ENCODE measurements around the gene CEACAM19.
"Not testable (repeated sequence)": the region's sequence is repeated elsewhere in the genome, so short reads cannot be mapped to it uniquely, and the experiment has no call there.

Gene CEACAM19

DNA sequence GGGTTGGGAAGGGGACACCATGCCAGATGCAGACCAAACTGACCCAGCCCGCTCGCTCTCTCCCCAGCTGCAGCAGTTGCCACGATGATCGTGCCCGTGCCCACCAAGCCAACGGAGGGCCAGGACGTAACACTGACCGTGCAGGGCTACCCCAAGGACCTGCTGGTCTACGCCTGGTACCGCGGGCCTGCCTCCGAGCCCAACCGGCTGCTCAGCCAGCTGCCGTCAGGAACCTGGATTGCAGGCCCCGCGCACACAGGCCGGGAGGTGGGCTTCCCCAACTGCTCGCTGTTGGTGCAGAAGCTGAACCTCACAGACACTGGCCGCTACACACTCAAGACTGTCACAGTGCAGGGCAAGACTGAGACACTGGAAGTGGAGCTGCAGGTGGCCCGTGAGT is 36.5 kb downstream of the CEACAM19 start:
- FAIRE-seq, result no peak

DNA sequence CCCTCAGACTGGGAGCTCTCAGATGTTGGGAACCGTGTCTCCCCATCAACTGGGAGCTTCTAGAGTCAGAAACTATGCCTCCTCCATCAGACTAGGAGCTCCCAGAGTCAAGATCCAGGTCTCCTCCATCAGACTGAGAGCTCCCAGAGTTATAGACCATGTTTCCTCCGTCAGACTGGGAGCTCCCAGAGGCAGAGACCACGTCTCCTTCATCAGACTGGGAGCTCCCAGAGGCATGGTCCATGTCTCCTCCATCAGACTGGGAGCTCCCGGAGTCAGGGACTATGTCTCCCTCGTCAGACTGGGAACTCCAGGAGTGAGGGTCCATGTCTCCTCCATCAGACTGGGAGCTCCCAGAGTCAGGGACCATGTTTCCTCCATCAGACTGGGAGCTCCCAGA is 37.7 kb downstream of the CEACAM19 start:
- TF ChIP-seq POLR2A (IDR thresholded peaks at IDR 0.05; ENCODE audit: low read depth, low read length), result no peak
- no peak for FAIRE-seq
- DNase-seq (ENCODE audit: insufficient read length, low spot score), result no peak

More for the DNA sequence above, 36.5 kb downstream of the CEACAM19 start:
- TF ChIP-seq POLR2A (IDR thresholded peaks at IDR 0.05; ENCODE audit: low read depth, low read length), result no peak
- no peak for DNase-seq (ENCODE audit: insufficient read length, low spot score)

DNA sequence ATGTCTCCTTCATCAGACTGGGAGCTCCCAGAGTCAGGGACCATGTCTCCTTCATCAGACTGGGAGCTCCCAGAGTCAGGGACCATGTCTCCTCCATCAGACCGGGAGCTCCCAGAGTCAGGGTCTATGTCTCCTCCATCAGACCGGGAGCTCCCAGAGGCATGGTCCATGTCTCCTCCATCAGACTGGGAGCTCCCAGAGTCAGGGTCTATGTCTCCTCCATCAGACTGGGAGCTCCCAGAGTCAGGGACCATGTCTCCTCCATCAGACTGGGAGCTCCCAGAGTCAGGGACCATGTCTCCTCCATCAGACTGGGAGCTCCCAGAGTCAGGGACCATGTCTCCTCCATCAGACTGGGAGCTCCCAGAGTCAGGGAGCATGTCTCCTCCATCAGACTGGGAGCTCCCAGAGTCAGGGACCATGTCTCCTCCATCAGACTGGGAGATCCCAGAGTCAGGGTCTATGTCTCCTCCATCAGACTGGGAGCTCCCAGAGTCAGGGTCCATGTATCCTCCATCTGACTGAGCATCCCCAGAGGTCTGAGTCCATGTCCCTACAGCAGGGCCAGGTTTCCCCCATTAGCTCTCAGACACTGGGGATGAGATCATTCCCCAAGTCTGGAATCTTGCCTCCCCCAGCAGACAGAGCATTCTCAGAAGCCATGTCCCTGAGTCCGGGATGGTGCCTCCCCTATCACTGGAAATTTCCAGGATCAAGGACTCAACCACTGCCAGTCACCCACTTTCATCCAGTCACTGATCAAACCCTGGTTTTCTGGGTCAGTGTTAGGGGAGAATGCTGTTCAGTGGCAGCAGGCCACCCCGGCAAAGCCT is 38.4 kb downstream of the CEACAM19 start:
- not testable (repeated sequence) for FAIRE-seq; DNase-seq (ENCODE audit: insufficient read length, low spot score)

DNA sequence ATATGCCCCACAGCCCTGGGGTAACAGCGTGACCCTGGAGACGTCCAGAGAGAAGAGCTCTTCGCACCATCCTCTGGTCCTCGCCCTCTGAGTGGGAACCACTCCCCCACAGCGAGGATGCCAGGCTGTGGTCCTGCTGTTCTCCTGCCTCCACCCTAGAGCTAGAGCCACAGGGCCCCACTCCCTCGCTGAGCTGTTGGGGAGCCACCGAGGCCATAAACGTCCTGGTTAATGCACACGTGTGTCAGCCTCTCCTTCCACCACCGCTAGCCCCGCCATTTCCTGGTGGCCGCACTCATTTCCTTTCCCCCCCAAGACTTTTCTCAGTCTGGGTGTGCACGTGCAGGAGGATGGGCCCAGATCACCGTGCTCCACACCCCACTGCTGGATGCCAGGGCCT is 39.2 kb downstream of the CEACAM19 start:
- FAIRE-seq (no peak), DNase-seq (ENCODE audit: insufficient read length, low spot score) (no peak)
- no peak for TF ChIP-seq POLR2A (IDR thresholded peaks at IDR 0.05; ENCODE audit: low read depth, low read length)

DNA sequence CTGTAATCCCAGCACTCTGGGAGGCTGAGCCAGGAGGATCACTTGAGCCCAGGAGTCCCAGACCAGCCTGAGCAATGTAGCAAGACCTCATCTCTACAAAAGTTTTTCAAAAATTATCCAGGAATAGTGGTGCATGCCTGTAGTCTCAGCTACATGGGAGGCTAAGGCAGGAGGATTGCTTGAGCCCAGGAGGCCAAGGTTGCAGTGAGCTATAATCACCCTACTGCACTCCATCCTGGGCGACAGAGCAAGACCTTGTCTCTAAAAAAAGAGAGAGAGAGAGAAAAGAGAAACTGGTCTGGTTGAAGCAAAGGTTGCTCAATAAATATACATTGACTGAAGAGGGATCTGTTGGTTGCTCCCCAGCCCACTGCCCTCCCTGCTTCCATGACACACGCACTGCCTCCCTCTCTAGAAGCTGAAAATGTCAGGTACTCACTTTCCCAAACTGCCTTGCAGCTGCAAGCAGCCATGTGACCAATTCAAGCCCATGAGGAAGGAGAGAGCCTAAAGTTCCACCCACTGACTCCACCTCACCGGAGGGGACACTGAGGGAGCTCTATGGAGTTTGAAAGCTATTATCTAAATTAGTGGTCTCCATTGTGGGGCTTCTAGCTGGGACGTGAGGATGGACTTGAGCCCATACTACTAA is 41.7 kb downstream of the CEACAM19 start:
- no peak for FAIRE-seq
- DNase-seq (ENCODE audit: insufficient read length, low spot score), result no peak
- no peak for TF ChIP-seq POLR2A (IDR thresholded peaks at IDR 0.05; ENCODE audit: low read depth, low read length)

DNA sequence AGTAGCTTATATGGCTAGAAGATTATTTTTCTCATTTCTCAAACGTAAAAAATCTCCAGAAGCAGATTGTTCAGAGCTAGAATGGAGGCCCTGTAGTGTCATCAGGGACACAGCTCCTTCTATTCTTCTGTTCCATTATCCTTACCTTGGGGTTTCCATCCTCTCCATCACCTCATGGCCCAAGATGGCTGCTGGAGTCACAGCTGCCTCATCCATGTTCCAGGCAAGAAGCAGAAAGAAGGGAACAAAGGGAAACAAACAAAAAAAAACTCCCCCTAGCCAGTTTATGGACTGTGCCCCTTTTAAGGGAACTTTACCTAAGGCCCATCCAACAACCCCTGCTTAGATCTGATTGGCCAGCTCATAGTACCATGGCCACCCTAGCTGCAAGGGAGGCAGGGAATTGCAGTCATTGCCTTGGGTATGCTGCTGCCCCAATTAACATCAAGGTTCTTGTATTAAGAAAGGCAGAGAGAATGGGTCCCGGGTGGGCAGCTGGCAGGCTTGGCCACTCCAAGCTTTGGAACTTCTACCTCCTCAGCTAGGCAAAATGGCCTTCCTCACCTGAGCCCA is 43.4 kb downstream of the CEACAM19 start:
- DNase-seq (ENCODE audit: insufficient read length, low spot score) (no peak), FAIRE-seq (no peak)
- no peak for TF ChIP-seq POLR2A (IDR thresholded peaks at IDR 0.05; ENCODE audit: low read depth, low read length)

DNA sequence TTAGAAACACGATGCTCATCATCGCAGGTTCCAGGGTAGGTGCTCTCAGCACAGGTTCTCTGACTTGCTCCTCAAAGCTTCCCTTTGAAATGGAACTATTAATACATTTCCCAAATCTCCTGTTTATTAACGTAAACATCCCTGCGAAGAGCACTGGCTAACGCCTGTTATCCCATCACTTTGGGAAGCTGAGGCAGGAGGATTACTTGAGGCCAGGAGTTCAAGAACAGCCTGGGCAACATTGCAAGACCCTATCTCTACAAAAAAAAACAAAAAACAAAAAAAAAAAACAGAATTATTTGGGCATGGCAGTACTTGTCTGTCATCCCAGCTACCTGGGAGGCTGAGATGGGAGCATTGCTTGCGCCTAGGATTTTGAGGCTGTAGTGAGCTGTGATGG is 46.3 kb downstream of the CEACAM19 start:
- TF ChIP-seq POLR2A (IDR thresholded peaks at IDR 0.05; ENCODE audit: low read depth, low read length), result no peak
- FAIRE-seq (no peak), DNase-seq (ENCODE audit: insufficient read length, low spot score) (no peak)

DNA sequence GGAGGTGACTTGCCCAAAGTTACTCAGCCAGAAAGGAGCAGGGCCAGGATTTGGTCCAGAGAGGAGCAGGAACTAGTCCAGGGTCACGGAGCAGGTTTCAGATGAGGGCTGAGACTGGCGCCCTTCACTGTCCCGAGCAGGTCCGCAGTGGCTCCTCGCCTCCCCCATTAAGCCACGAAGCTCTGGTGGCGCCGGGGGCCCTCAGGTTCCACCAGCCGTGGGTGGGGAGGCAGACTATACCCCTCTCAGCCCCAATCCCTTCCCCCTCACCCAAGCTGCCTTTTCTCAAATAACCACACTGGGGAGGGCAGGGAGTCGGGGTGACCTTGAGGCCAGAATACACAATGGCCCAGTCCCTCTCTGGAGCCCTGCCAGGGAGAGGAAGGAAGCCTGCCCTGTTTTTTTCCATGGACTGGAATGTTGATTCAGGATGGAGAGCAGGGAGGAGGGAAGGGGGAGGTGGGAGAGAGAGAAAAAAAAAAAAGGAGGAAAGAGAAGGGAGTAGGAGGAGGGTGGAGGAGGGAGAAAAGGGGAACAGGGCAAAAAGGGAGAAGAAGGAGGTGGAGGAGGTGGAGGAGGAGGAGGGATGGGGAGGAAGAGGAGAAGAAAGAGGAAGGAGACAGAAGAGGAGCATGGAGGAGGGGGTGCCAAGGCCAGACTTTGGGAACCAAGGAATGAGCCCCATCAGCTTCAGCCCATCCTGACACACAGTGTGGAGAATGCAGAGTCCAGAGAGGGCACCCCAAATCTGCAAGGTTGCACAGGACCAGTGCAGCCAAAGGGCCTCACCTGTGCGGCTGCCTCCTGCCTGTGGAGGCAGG is 47.4 kb downstream of the CEACAM19 start:
- peak; percentile 42 for DNase-seq (ENCODE audit: insufficient read length, low spot score)

DNA sequence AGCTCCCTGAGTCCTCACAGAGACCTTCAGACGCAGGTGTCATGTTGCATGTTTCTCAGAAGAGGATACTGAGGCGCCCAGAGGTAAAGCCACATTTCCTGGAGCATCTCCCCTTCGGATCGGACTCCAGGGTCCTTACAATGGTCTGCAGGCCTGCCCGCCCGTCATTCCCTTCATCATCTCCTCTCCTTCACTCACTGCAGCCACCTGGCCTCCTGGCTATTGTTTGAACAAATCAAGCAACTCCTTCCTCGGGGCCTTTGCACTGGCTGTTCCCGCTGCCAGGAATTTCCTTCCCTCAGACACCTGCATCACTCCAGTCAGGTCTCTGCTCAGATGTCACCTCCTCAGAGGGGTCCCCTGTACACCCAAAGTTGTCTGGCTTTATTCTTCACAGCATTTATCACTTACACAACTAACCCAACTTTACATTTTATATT is 48.0 kb downstream of the CEACAM19 start:
- no peak for FAIRE-seq
- DNase-seq (ENCODE audit: insufficient read length, low spot score), result no peak
- TF ChIP-seq POLR2A (IDR thresholded peaks at IDR 0.05; ENCODE audit: low read depth, low read length), result no peak

More for the DNA sequence above, 47.4 kb downstream of the CEACAM19 start:
- no peak for FAIRE-seq
- no peak for TF ChIP-seq POLR2A (IDR thresholded peaks at IDR 0.05; ENCODE audit: low read depth, low read length)

DNA sequence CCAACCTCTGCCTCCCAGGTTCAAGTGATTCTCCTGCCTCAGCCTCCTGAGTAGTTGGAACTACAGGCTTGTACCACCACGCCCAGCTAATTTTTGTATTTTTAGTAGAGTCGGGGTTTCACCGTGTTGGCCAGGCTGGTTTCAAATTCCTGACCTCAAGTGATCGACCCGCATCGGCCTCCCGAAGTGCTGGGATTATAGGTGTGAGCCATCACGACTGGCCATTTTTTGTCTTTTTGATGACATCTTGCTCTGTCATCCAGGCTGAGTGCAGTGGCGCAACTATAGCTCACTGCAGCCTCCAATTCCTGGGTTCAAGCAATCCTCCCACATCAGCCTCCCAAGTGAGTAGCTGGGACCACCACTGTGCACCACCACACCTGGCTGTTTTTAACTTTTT is 49.1 kb downstream of the CEACAM19 start:
- not testable (repeated sequence) for DNase-seq (ENCODE audit: insufficient read length, low spot score); FAIRE-seq

DNA sequence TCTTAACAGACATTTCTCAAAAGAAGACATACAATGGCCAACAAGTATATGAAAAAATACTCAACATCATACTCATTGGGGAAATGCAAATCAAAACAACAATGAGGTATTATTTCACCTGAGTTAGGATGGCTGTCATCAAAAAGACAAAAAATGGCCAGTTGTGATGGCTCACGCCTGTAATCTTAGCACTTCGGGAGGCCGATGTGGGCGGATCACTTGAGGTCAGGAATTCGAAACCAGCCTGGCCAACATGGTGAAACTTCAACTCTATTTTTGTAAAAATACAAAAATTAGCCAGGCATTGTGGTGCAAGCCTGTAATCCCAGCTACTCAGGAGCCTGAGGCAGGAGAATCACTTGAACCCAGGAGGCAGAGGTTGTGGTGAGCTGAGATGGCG is 49.7 kb downstream of the CEACAM19 start:
- TF ChIP-seq POLR2A (IDR thresholded peaks at IDR 0.05; ENCODE audit: low read depth, low read length), result no peak
- DNase-seq (ENCODE audit: insufficient read length, low spot score), result no peak
- no peak for FAIRE-seq

DNA sequence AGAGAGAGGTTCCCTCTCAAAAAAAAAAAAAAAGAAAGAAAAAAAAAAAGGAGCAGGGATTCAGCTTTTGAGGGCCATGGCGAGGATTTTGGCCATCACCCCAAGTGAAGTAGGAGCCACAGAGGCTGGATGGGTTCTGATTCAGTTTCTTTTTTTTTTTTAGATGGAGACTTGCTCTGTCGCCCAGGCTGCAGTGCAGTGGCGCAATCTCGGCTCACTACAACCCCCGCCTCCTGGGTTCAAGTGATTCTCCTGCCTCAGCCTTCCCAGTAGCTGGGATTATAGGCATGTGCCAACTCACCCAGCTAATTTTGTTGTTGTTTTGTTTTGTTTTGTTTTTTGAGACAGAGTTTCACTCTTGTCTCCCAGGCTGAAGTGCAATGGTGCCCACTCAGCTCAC is 50.1 kb downstream of the CEACAM19 start:
- DNase-seq (ENCODE audit: insufficient read length, low spot score); FAIRE-seq: not testable (repeated sequence)

DNA sequence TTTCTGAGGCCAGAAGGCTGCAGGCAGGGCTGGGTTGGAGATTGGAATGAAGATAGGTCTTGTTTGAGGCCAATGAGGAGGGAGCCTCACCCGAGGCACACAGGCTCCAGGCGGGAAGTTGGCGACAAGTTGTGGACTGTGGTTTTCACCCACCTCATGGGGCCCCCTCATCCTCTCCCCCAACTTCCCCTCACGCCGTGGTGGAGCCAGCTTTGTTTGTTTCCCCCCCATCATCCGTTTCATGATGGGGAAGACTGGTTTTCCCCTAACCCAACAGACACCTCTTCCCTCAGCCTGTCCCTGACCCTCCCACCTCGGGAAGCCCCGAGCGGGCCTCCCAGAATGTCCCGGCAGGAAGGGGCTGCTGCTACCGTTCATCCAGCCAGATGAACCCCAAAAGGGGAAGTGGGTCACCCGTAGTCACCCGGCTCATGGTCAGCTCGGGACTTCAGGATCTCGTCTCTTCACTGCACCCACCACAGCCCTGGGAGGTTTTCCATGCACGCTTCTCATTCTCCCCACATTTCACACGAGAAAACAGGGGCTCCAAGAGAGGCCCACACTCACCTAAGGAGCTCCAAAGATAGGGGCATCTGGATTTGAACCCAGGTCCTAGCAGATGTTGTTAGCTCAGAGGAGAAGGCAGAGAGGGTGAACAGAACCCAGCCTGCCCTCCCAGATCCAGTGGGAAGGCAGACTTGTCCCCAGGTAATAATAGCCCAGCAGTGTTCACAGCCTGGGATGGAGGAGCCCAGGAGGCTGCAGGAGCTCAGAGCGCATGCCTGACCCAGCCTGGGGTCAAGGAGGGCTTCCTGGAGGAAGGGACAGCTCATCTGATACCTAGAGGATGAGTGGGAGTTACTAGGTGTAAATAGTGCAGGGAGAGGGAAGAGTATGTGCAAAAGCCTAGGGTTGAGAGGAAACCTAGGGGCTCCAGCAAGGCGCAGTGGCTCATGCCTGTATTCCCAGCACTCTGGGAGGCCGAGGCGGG is 51.1 kb downstream of the CEACAM19 start:
- no peak for DNase-seq (ENCODE audit: insufficient read length, low spot score)
- TF ChIP-seq POLR2A (IDR thresholded peaks at IDR 0.05; ENCODE audit: low read depth, low read length), result no peak
- no peak for FAIRE-seq
